Left kidney (tissue), 2 donors: ENCODE measurements around the gene ALDH2. TPM values are rescaled to one million over a fixed set of nuclear protein-coding genes. Genes with fewer than 3 reads are reported as not detected.
"Not testable (repeated sequence)": the region's sequence is repeated elsewhere in the genome, so short reads cannot be mapped to it uniquely, and the experiment has no call there.

Experiments
- DNase-seq: peaks from one replicate; pipeline ENCODE4 v3.0.0-alpha.2; 2013
- polyA plus RNA-seq: library from polyadenylated mRNA; unstranded; fragments of 120-200 nt; gene quantifications from one replicate; pipeline ENCODE4 v1.2.1, GENCODE V29; 2013; ENCODE audit not compliant: insufficient read length

ALDH2 gene
- polyA plus RNA-seq, 1 donor = 91.9 TPM

DNA sequence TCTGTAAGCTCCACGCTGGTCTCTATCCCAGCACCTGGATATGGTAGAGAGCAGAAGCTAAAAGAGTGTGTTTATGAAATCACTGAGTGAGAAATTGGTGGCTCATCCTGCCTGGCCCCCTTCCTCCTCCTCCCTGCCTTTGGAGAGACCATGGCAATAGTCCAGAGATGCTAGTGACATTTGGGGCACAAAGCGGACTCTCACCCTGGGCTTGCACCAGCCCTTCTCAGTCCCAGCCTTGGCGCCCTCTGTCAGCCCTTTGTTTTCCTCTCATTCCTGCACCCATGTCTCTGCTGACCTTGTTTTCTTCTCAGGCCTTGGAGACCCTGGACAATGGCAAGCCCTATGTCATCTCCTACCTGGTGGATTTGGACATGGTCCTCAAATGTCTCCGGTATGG lies 18.2 kb downstream of the ALDH2 start:
- no peak for DNase-seq

- no peak for DNase-seq
Observed at GRCh38 chr12:111785651-111786050, 18.9 kb downstream of the ALDH2 start.

GRCh38 chr12:111788178-111788654 lies 21.5 kb downstream of the ALDH2 start:
- no peak for DNase-seq

DNA sequence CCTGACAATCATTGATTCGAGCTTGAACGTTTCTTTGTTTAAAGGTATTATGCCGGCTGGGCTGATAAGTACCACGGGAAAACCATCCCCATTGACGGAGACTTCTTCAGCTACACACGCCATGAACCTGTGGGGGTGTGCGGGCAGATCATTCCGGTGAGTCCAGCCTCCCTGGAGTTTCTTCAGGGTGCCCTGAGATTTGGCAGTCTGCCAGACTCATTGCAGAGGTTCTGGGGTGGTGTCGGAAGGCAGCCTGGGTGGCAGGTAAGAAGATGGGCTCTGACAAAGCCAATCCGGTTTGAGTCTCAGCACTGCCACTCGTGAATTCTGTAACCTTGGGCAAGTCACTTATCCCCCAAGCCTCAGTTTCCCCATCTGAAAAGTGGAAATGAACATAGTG lies 23.0 kb downstream of the ALDH2 start:
- no peak for DNase-seq

DNA sequence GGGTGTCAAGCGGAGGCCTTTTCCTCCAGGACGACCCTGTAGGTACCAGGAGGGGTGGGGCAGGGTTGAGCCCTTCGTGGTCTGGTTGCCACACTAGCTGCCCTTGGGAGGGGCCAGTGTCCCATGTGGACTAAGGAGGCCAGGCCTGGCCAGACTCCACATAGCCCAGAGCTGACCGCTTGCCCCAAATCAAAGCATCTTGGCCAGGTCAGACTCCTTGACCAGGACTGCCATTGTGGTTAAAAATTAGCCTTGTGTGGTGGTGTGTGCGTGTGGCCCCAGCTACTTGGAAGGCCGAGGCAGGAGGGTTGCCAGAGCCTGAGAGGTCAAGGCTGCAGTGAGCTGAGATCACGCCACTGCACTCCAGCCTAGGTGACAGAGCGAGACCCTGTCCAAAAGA lies 24.8 kb downstream of the ALDH2 start:
- DNase-seq = no peak

- DNase-seq = no peak
Observed at GRCh38 chr12:111792155-111792855, 25.6 kb downstream of the ALDH2 start.

DNA sequence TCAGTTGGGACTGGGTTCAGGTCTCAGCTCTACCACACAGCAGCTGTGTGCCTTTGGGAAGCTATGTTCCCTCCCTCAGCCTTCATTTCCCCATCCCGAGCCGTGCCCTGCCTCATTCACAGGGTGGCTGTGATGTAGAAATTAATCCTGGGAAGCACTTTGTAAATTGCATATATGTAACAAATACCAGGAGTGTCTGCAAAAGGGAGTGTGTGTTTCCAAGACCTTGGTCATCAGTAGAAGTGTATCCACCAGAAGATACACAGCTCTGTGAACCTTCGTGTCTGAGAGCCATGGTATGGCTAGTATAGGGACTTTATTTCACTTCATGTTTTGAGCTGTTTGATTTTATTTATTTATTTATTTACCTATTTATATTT lies 26.1 kb downstream of the ALDH2 start:
- no peak for DNase-seq

DNA sequence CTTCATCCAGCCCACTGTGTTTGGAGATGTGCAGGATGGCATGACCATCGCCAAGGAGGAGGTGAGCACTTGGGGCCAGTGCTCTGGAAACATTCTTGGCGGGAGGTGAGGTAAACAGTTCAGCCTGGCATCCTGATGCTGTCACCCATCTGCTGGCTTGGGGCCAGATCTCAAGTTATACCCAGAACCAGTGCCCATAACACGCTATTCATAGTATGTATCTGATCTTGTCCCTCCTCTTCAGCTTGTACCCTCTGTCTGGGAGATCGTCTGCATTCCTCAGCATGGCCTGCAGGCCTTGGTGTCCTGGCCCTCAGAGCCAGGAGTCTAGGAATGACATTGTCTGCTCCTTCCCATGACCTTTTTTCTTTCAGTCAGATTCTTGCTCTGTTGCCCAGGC lies 31.4 kb downstream of the ALDH2 start:
- DNase-seq = no peak

DNA sequence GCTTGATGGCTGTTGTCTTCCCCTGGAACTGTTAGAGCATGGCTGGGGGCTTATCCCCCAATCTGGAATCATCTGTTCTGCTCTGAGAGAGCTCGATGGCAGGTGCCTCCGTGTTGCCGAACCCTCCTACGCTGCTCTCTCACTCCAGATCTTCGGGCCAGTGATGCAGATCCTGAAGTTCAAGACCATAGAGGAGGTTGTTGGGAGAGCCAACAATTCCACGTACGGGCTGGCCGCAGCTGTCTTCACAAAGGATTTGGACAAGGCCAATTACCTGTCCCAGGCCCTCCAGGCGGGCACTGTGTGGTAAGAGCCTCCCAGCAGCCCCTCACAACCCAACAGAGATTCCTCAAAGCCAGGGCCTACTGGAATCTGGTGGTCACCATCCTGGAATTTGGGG lies 33.0 kb downstream of the ALDH2 start:
- no peak for DNase-seq

GRCh38 chr12:111803038-111803626 lies 36.4 kb downstream of the ALDH2 start:
- DNase-seq = no peak

DNA sequence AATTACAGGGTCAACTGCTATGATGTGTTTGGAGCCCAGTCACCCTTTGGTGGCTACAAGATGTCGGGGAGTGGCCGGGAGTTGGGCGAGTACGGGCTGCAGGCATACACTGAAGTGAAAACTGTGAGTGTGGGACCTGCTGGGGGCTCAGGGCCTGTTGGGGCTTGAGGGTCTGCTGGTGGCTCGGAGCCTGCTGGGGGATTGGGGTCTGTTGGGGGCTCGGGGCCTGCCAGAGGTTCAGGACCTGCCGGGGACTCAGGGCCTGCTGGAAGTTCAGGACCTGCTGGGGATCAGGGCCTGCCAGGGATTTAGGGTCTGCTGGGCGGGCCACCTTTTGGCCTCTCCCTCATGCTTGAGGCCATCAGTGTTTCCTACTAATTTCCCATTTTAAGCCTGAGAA lies 37.1 kb downstream of the ALDH2 start:
- no peak for DNase-seq

GRCh38 chr12:111806304-111806703 lies 39.6 kb downstream of the ALDH2 start:
- no peak for DNase-seq

- DNase-seq = no peak
Observed at GRCh38 chr12:111807232-111807631, 40.5 kb downstream of the ALDH2 start.

DNA sequence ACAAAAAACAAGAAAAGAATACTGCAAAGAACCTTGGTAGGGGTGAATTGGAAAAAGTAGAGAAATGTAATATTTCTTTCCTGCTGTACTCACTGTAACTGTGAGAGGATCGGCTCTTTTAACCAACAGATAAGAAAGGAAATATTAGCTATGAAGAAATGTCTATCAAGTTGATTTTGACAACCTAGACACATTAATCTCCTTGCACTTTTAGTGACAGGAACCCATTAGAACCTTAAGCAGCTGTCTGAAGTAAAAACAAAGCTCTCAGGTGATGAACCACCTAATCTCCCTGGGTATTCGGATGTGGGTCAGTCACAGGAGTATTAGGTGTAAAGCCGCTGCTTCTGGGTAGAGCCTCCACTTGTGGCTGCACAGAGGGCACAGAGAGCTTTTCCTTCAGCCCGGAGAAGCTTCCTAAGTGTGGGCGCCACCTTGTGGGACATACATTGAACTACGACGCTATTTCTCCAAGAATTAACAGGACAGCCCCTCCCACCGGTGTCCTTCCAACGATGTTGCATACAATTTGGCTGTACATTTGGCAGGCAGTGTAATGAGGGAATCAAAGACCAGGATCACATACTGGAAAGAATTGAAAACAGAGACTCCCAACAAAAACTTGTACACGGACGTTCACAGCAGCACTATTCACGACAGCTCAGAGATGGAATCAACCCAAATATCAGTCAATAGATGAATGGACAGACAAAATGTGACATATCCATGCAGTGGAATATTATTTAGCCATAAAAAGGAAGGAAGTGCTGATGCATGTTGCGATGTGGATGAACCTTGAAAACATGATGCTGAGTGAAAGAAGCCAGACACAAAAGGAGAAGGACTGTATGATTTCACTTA lies 46.4 kb downstream of the ALDH2 start:
- peak; percentile 78 for DNase-seq

DNA sequence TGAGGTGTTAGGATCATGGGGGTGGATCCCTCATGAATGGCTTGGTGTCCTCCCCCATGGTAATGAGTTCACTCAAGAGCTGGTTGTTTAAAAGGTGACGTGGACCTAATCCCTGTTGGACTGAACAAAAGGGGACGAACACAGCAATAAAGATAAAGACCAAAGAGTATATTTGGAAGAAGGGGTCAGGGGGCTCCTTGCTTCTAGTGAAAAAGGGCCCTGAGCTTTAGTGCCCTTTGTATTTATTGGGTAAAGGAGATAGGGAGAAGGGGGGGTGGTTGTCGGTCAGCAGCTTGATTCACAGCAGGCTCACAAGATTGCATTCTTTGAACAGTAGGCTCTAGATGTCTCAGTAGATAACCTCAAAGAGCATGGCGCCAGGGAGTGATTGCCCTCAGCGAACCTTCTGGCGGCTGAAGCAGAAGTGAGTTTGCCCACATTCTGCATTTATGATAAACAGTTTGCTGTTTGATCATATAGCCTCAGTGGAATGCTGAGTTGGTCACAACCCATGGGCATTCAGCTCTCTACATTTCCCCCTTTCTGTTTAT lies 49.4 kb downstream of the ALDH2 start:
- no peak for DNase-seq

- not testable (repeated sequence) for DNase-seq
Observed at GRCh38 chr12:111816898-111817297, 50.2 kb downstream of the ALDH2 start.

DNA sequence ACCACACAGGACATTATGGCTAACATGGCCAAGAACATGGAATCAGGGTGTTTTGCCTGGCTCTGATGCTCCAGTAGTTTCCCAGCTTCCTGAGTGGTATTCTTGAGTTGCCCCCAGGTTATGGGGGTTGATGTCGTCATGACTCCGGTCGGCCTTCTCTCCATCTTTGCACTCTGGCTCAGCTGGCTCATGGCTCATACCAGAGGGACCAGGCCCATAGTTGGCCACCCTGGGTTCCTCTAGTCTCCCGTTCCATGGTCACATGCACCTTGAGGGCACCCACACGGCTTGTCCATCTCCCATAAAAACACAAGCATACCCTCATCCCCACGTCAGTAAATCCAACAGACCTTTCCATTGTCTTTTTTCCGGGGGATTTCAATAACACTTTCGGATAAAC lies 51.6 kb downstream of the ALDH2 start:
- no peak for DNase-seq

- DNase-seq = peak; percentile 19
Observed at GRCh38 chr12:111819191-111820158, 52.7 kb downstream of the ALDH2 start.

- DNase-seq = not testable (repeated sequence)
Observed at GRCh38 chr12:111820828-111821227, 54.1 kb downstream of the ALDH2 start.

GRCh38 chr12:111822886-111823285 lies 56.2 kb downstream of the ALDH2 start:
- DNase-seq = no peak

DNA sequence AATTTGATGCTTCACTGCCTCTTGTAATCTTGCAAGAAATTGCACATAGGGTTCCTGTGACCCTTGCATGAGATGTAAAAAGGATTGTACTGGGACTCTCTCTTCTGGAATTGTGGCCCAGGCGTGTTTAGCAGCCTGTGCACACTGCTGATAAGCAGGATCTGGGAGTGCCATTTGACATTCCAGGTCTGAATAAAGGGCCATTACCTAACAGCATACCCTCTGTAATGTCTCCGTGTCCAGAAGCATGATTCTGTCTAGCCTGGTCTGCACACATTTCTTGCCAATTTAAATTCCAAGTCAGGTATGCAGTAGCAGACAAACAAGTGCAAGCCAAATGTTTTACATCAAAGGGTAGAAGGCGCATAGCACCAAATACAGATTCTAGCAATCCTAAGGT lies 57.2 kb downstream of the ALDH2 start:
- DNase-seq = no peak

- not testable (repeated sequence) for DNase-seq
Observed at GRCh38 chr12:111824312-111824711, 57.6 kb downstream of the ALDH2 start.
